ENCODE measurements around the gene NCK2. TPM values are rescaled to one million over a fixed set of nuclear protein-coding genes. Genes with fewer than 3 reads are reported as not detected.

Gene NCK2
- total RNA-seq, 4 donors from 2014 or later, result 55.4 to 90.5 (median 62.5) TPM

DNA sequence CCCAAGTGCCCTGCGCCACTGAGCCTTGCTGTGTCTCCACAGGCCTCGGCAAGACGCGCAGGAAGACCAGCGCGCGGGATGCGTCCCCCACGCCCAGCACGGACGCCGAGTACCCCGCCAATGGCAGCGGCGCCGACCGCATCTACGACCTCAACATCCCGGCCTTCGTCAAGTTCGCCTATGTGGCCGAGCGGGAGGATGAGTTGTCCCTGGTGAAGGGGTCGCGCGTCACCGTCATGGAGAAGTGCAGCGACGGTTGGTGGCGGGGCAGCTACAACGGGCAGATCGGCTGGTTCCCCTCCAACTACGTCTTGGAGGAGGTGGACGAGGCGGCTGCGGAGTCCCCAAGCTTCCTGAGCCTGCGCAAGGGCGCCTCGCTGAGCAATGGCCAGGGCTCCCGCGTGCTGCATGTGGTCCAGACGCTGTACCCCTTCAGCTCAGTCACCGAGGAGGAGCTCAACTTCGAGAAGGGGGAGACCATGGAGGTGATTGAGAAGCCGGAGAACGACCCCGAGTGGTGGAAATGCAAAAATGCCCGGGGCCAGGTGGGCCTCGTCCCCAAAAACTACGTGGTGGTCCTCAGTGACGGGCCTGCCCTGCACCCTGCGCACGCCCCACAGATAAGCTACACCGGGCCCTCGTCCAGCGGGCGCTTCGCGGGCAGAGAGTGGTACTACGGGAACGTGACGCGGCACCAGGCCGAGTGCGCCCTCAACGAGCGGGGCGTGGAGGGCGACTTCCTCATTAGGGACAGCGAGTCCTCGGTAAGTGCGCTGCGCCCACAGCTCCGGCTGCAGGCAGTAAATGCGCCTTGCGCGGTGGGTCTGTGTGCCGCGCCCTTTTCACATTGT is 136.8 kb downstream of the NCK2 start:
- TF ChIP-seq, protein P1, sequence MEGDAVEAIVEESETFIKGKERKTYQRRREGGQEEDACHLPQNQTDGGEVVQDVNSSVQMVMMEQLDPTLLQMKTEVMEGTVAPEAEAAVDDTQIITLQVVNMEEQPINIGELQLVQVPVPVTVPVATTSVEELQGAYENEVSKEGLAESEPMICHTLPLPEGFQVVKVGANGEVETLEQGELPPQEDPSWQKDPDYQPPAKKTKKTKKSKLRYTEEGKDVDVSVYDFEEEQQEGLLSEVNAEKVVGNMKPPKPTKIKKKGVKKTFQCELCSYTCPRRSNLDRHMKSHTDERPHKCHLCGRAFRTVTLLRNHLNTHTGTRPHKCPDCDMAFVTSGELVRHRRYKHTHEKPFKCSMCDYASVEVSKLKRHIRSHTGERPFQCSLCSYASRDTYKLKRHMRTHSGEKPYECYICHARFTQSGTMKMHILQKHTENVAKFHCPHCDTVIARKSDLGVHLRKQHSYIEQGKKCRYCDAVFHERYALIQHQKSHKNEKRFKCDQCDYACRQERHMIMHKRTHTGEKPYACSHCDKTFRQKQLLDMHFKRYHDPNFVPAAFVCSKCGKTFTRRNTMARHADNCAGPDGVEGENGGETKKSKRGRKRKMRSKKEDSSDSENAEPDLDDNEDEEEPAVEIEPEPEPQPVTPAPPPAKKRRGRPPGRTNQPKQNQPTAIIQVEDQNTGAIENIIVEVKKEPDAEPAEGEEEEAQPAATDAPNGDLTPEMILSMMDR (IDR thresholded peaks at IDR 0.05), result no peak
- no peak for TF ChIP-seq POLR2A (IDR thresholded peaks at IDR 0.05)
- DNase-seq, result no peak
- Histone ChIP-seq H3K27me3 (no peaks in the 10 kb centered on the region), H3K4me3 (no peak overlapping the region), H3K9me3 (no peaks in the 10 kb centered on the region), H3K36me3 (peaks cover 0 to 32% (median 8%) of the 10 kb centered on the region in 3 donors), H3K4me1 (peaks cover 0 to 66% (median 10%) of the 10 kb centered on the region in 3 donors), H3K27ac (no peak overlapping the region)
- WGBS, 2 donors, result 97 to 98% methylated on average over 25 to 35 of the region's 79 CpGs
- intact Hi-C loops (cut with DNase I), result no loop called here

DNA sequence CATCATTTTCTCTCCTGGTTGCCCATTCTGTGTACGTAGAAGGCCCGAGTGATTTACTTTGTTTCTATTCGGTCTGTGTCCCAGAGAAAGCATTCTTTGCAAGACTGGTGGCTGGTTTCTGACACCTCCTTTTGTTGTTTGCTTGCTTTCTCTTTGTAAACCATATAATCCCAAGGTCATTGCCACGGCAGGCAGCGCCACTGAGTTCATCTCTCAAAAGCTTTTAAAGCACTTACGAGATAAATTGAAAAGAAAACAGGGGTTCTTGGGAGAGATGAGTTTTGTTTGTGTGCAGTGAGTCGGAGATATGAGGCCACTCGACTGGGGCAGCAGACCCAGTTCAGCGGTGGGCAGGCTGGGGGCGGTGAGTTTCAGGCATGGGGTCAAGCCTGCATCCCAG is 137.6 kb downstream of the NCK2 start:
- TF ChIP-seq, protein P1 (IDR thresholded peaks at IDR 0.05), result no peak
- TF ChIP-seq POLR2A (IDR thresholded peaks at IDR 0.05), result no peak
- intact Hi-C loops (cut with DNase I), result no loop called here
- H3K4me1 ChIP-seq, result peaks cover 0 to 65% (median 10%) of the 10 kb centered on the region in 3 donors
- H3K36me3 ChIP-seq, result peaks cover 0 to 32% (median 8%) of the 10 kb centered on the region in 3 donors
- 78 to 81% methylated on average over 10 of the region's 10 CpGs for WGBS, 2 donors
- H3K4me3 ChIP-seq, result no peak overlapping the region
- H3K27ac ChIP-seq, result no peak overlapping the region
- no peaks in the 10 kb centered on the region for H3K27me3 ChIP-seq
- no peaks in the 10 kb centered on the region for H3K9me3 ChIP-seq
- no peak for DNase-seq

DNA sequence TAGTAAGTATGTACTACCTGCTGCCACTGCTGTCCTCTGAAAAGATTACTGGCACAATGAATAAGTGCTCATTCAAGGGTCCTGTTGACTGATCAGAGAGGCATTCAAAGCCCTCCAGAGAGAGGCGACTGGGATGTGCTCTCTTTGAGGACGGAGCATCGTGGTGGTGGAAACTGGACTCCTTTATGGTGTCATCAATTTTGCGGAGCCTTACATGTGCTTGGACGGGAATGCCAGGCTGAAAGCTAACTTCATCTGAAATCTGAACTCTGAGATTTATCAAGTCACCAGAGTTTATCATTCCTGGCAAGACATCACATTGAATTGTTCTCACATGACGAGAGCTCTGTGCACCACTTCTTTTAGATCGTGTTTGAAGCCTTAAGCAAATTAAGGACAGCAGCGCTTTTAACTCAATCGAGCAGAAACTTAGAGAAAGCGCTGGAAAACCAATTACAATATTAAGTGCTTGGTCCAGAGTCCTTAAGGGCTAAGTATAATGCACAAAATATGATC is 138.3 kb downstream of the NCK2 start:
- TF ChIP-seq, protein P1 (IDR thresholded peaks at IDR 0.05), result no peak
- TF ChIP-seq POLR2A (IDR thresholded peaks at IDR 0.05), result no peak
- no peaks in the 10 kb centered on the region for H3K9me3 ChIP-seq
- H3K4me1 ChIP-seq, result peaks cover 0 to 58% (median 10%) of the 10 kb centered on the region in 3 donors
- no peak overlapping the region for H3K27ac ChIP-seq
- intact Hi-C loops (cut with DNase I), result no loop called here
- no peak for DNase-seq
- no peak overlapping the region for H3K4me3 ChIP-seq
- WGBS, 2 donors, result 79 to 83% methylated on average over 10 of the region's 10 CpGs
- no peaks in the 10 kb centered on the region for H3K27me3 ChIP-seq
- peaks cover 0 to 32% (median 8%) of the 10 kb centered on the region in 3 donors for H3K36me3 ChIP-seq

DNA sequence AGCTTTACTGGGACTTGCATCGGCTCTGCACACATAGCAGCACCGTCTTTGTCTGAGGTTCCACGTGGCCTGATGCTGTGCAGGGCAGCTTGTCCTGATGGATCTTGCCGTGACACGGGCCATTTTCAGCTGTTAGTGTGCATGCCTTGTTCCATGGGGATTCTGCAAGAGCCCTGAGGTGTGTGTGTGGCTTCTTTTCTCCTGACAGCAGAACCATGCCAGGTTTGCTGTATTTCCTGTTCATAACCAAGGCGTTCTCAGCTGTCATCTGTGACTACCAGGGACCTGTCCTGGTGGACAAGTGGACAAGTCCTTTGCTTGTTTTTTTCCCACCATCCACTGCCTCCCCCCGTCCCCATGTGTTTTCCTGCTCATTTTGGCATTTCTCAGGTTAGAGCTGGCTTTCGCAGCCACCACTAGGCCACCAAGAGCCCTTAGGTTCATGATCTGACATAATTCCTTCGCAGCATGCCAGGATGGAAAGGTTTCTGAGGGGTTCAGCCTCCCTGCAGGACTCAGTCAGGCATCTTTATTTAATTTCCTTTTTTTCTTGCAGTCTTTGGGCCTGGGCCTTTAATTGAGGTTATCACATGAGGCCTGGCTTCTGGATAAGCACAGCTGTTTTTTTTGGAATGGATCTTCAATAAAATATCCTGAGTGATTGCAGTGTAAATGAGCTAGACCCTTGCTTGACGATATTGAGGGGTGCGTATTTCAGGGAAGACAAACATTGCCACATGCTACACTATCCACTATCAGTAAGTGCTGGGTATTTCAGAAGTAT is 139.4 kb downstream of the NCK2 start:
- H3K27me3 ChIP-seq, result no peaks in the 10 kb centered on the region
- no peak for TF ChIP-seq POLR2A (IDR thresholded peaks at IDR 0.05)
- TF ChIP-seq, protein P1 (IDR thresholded peaks at IDR 0.05), result no peak
- H3K9me3 ChIP-seq, result peaks cover 0 to 8% (median 0%) of the 10 kb centered on the region in 3 donors
- no peak overlapping the region for H3K4me3 ChIP-seq
- 85 to 88% methylated on average over 11 of the region's 11 CpGs for WGBS, 2 donors
- DNase-seq, result no peak
- peaks cover 0 to 42% (median 8%) of the 10 kb centered on the region in 3 donors for H3K36me3 ChIP-seq
- H3K27ac ChIP-seq, result no peak overlapping the region
- intact Hi-C loops (cut with DNase I), result no loop called here
- peaks cover 0 to 47% (median 10%) of the 10 kb centered on the region in 3 donors for H3K4me1 ChIP-seq

Measured in esophagus squamous epithelium (tissue), 5 donors.